Measurements from ENCODE around the gene MAN1A1.

MAN1A1 gene

GRCh38 chr6:119350202-119350951 lies 816 bp upstream of the MAN1A1 start (continued):
- TF ChIP-seq ZNF280D (tag by site-specific recombination; IDR thresholded peaks at IDR 0.05) (no peak), ZNF600 (tag by site-specific recombination; IDR thresholded peaks at IDR 0.05) (no peak), KLF9 (tag by site-specific recombination; IDR thresholded peaks at IDR 0.05; ENCODE audit: low read depth) (no peak), REST (tag by site-specific recombination; IDR thresholded peaks at IDR 0.05) (no peak; the same call in 1 of the 2 replicates), ZNF223 (tag by site-specific recombination; IDR thresholded peaks at IDR 0.05) (no peak), ZNF624 (tag by site-specific recombination; IDR thresholded peaks at IDR 0.05) (no peak), ZBTB49 (tag by site-specific recombination; IDR thresholded peaks at IDR 0.05; ENCODE audit: low read depth) (no peak), KLF17 (tag by site-specific recombination; IDR thresholded peaks at IDR 0.05) (no peak), ZNF664 (tag by site-specific recombination; IDR thresholded peaks at IDR 0.05) (no peak), ATF2 (tag by site-specific recombination; IDR thresholded peaks at IDR 0.05; ENCODE audit: low read depth) (no peak), ZNF354C (tag by site-specific recombination; IDR thresholded peaks at IDR 0.05; ENCODE audit: borderline replicate concordance, low read depth) (no peak), ZNF23 (tag by site-specific recombination; IDR thresholded peaks at IDR 0.05; ENCODE audit: borderline replicate concordance) (no peak), ZNF266 (tag by site-specific recombination; IDR thresholded peaks at IDR 0.05; ENCODE audit: low read depth) (no peak), ZSCAN5A (tag by site-specific recombination; IDR thresholded peaks at IDR 0.05) (no peak), AEBP2 (tag by site-specific recombination; IDR thresholded peaks at IDR 0.05; ENCODE audit: borderline replicate concordance) (no peak), ZNF658 (tag by site-specific recombination; IDR thresholded peaks at IDR 0.05) (no peak), PRDM2 (tag by site-specific recombination; IDR thresholded peaks at IDR 0.05; ENCODE audit: borderline replicate concordance) (no peak)

All from HEK293 (cell line).